Measurements from ENCODE around the gene MBD5.
"Not testable (repeated sequence)": the region's sequence is repeated elsewhere in the genome, so short reads cannot be mapped to it uniquely, and the experiment has no call there.

GRCh38 chr2:148008411-148008810 is 12.5 kb upstream of the MBD5 start:
- not testable (repeated sequence) for TF ChIP-seq CTCF, POLR2AphosphoS5 (IDR thresholded peaks at IDR 0.05)
